WTC11 (cell line): Measurements from ENCODE around the gene ZNF326. TPM values are rescaled to one million over a fixed set of nuclear protein-coding genes. Genes with fewer than 3 reads are reported as not detected.

Experiments used
- ATAC-seq: fragments of 200-7000 bp; cut with Tn5 transposase; 2 replicates; pipeline ENCODE4 v1.10.0; 2021; ENCODE audit warnings: mild to moderate bottlenecking, moderate library complexity
- CTCF ChIA-PET: fragments of 300-600 bp; sonication (Branson Sonifier 250); formaldehyde crosslinking; loops from one replicate; lab custom pipeline; 2021; ENCODE audit warnings: antibody characterized with exemption; lab: Charles Lee
- POLR2A ChIA-PET: fragments of 350-600 bp; sonication (Branson Sonifier 250); formaldehyde crosslinking; loops from one replicate; lab custom pipeline; 2021; ENCODE audit warnings: antibody characterized with exemption; lab: Charles Lee
- DNase-seq: peaks from one replicate; pipeline ENCODE4 v3.0.0; 2021; ENCODE audit warnings: low spot score
- H3K27ac Mint-ChIP-seq: 2 replicates; pipeline ENCODE4 v1.8.0; 2021; ENCODE audit warnings: mixed read lengths
- H3K27me3 Mint-ChIP-seq: 2 replicates; pipeline ENCODE4 v1.8.0; 2021; ENCODE audit warnings: low read depth, mild to moderate bottlenecking, moderate library complexity, mixed read lengths
- H3K36me3 Mint-ChIP-seq: 2 replicates; pipeline ENCODE4 v1.8.0; 2021; ENCODE audit warnings: mixed read lengths
- H3K4me1 Mint-ChIP-seq: 2 replicates; pipeline ENCODE4 v1.8.0; 2022; ENCODE audit warnings: mixed read lengths
- H3K4me3 Mint-ChIP-seq: 2 replicates; pipeline ENCODE4 v1.8.0; 2021; ENCODE audit warnings: mild to moderate bottlenecking, moderate library complexity, mixed read lengths
- H3K9me3 Mint-ChIP-seq: 2 replicates; pipeline ENCODE4 v1.8.0; 2021; ENCODE audit warnings: mixed read lengths
- AR ChIP-seq: fragments of 250-450 bp; sonication (Bioruptor Pico); IDR thresholded peaks from 2 replicates; pipeline ENCODE4 v1.9.0; 2021; ENCODE audit warnings: mild to moderate bottlenecking
- ATF3 ChIP-seq: sonication (generic); formaldehyde crosslinking; conservative IDR thresholded peaks from 2 replicates; pipeline ENCODE4 v1.8.1; 2022; ENCODE audit warnings: mild to moderate bottlenecking, missing genetic modification reagents
- FOXP1 ChIP-seq: sonication (generic); formaldehyde crosslinking; IDR thresholded peaks from 2 replicates; pipeline ENCODE4 v1.8.0; 2022; ENCODE audit warnings: missing genetic modification reagents, mild to moderate bottlenecking, moderate library complexity, borderline replicate concordance
- GABPB1 ChIP-seq: sonication (generic); formaldehyde crosslinking; IDR thresholded peaks from 2 replicates; pipeline ENCODE4 v1.8.1; 2023; ENCODE audit warnings: mild to moderate bottlenecking, missing genetic modification reagents
- JAZF1 ChIP-seq: fragments of 250-450 bp; sonication (Bioruptor Pico); IDR thresholded peaks from 2 replicates; pipeline ENCODE4 v1.9.0; 2021; ENCODE audit warnings: moderate library complexity, mild to moderate bottlenecking, inconsistent platforms
- NFATC4 ChIP-seq: fragments of 250-450 bp; sonication (Bioruptor Pico); IDR thresholded peaks from 2 replicates; pipeline ENCODE4 v1.9.0; 2021; ENCODE audit warnings: mild to moderate bottlenecking
- NFYB ChIP-seq: sonication (generic); formaldehyde crosslinking; conservative IDR thresholded peaks from 2 replicates; pipeline ENCODE4 v1.8.0; 2022; ENCODE audit warnings: low read depth, missing genetic modification reagents
- NR3C1 ChIP-seq: sonication (generic); formaldehyde crosslinking; conservative IDR thresholded peaks from 2 replicates; pipeline ENCODE4 v1.8.1; 2023; ENCODE audit warnings: low read depth, mild to moderate bottlenecking, missing genetic modification reagents
- PRDM15 ChIP-seq: sonication (generic); formaldehyde crosslinking; IDR thresholded peaks from 2 replicates; pipeline ENCODE4 v1.8.0; 2022; ENCODE audit warnings: missing genetic modification reagents
- TCF7 ChIP-seq: sonication (generic); formaldehyde crosslinking; IDR thresholded peaks from 2 replicates; pipeline ENCODE4 v1.8.0; 2022; ENCODE audit warnings: mild to moderate bottlenecking, low read depth, missing genetic modification reagents, moderate library complexity
- TP53 ChIP-seq: sonication (generic); formaldehyde crosslinking; IDR thresholded peaks from 2 replicates; pipeline ENCODE4 v1.8.1; 2023; ENCODE audit warnings: mild to moderate bottlenecking, missing genetic modification reagents
- ZBTB21 ChIP-seq: sonication (generic); formaldehyde crosslinking; IDR thresholded peaks from 2 replicates; pipeline ENCODE4 v1.8.1; 2023; ENCODE audit warnings: mild to moderate bottlenecking, missing genetic modification reagents, borderline replicate concordance
- ZNF263 ChIP-seq: sonication (generic); formaldehyde crosslinking; IDR thresholded peaks from 2 replicates; pipeline ENCODE4 v1.8.1; 2022; ENCODE audit warnings: low read depth, mild to moderate bottlenecking, moderate library complexity, missing genetic modification reagents
- ZNF281 ChIP-seq: sonication (generic); formaldehyde crosslinking; IDR thresholded peaks from 2 replicates; pipeline ENCODE4 v1.8.0; 2023; ENCODE audit warnings: mild to moderate bottlenecking, missing genetic modification reagents
- ZNF396 ChIP-seq: fragments of 250-450 bp; sonication (Bioruptor Pico); IDR thresholded peaks from 2 replicates; pipeline ENCODE4 v1.8.0; 2021; ENCODE audit warnings: mild to moderate bottlenecking, moderate library complexity, borderline replicate concordance
- ZNF423 ChIP-seq: fragments of 250-450 bp; sonication (Bioruptor Pico); IDR thresholded peaks from 2 replicates; pipeline ENCODE4 v2.1.2; 2022; ENCODE audit warnings: mild to moderate bottlenecking, moderate library complexity
- ZNF532 ChIP-seq: fragments of 250-450 bp; sonication (Bioruptor Pico); IDR thresholded peaks from 2 replicates; pipeline ENCODE4 v1.9.0; 2021; ENCODE audit warnings: mild to moderate bottlenecking, borderline replicate concordance
- total RNA-seq: library from RNA; stranded (reverse); gene quantifications from 3 replicates; pipeline ENCODE4 v1.2.3, GENCODE V29; 2021
- TF ChIP-seq, protein P1 (sequence below): sonication (generic); formaldehyde crosslinking; IDR thresholded peaks from 2 replicates; pipeline ENCODE4 v1.8.1; 2022; ENCODE audit warnings: mild to moderate bottlenecking, moderate library complexity, missing genetic modification reagents
- TF ChIP-seq, protein P2 (sequence below): sonication (generic); formaldehyde crosslinking; IDR thresholded peaks from 2 replicates; pipeline ENCODE4 v1.8.0; 2023; ENCODE audit warnings: missing genetic modification reagents

ZNF326 gene
- total RNA-seq, 1 experiment from 2014 or later, result 32.7 TPM

DNA sequence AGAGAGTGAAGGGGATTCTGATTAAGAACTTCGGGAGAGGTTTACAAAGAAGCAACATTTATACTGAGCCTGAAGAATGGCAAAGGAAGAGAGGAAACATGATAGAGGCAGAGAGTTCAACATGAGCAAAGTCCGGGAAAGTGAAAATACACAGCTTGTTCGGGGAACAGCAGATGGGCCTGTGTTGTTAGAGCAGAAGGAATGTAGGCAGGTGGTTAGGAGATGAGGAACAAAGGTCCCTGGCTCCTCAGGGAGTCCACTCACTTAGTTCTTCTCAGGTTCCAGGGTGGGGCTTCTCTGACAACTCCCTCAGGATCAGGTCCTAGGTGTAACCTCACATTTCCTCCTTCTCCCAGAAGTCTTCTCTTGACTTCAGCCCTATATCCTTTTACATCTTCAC, 5.1 kb upstream of the ZNF326 start (continued):
- TF ChIP-seq ZNF281 (CRISPR knock-in tag) (no peak), GABPB1 (CRISPR knock-in tag) (no peak), ZNF423 (no peak), AR (CRISPR knock-in tag) (no peak), NR3C1 (CRISPR knock-in tag) (no peak), TCF7 (no peak), JAZF1 (CRISPR knock-in tag) (no peak)
- TF ChIP-seq, protein P1, sequence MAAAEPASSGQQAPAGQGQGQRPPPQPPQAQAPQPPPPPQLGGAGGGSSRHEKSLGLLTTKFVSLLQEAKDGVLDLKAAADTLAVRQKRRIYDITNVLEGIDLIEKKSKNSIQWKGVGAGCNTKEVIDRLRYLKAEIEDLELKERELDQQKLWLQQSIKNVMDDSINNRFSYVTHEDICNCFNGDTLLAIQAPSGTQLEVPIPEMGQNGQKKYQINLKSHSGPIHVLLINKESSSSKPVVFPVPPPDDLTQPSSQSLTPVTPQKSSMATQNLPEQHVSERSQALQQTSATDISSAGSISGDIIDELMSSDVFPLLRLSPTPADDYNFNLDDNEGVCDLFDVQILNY (CRISPR knock-in tag), result no peak
- TF ChIP-seq, all 79 proteins: peak for 0

DNA sequence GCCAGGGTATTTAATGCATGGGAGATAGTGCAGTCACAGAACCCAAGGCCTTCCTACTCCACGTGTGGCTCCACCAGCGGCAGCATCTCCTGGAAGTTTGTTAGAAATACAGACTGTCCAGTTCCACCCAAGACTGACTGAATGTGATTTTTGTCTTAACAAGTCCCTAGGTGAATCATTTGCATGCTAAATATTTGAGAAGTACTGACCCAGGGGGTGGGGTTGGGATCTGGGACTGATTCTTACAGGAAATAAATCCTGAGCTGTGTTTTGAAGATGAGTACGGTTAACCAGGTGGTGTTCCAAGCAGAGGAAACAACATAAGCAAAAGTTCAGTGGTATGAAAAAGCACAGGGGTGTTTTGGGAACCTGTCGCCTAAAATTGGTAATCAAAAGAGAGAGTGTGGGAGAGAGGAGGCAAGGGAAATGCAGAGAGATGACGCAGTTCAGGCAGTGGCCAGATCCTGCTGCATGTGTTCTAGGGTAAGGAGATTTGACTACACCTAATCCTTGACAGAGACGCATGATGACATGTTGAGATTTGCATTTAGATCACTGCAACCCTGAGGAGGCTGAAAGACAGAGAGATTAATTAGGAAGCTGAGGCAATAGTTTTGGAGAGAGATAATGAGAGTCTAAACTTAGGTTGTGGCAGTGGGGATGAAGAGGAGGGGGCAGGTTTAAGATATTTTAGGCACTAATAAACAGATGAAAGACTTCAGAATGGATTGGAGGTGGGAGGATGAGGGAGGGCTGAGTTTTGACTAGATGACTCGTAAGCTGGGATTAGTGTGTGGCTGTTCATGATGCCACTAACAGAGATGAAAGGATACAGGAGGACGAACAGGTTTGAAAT, 3.7 kb upstream of the ZNF326 start:
- DNase-seq, result no peak
- H3K27ac Mint-ChIP-seq, result no peak overlapping the region
- POLR2A ChIA-PET, result interaction anchor here (1.0 kb wide), 1 partner anchor 170 kb away, joined by 3 read pairs; the partner anchor contains the start of gene LRRC8D
- CTCF ChIA-PET, result interaction anchor here (2.5 kb wide), 1 partner anchor 148 kb away, joined by 9 read pairs; no protein-coding TSS in a partner anchor
- no peaks in the 10 kb centered on the region for H3K9me3 Mint-ChIP-seq
- no peak overlapping the region for H3K4me3 Mint-ChIP-seq
- H3K36me3 Mint-ChIP-seq, result 0 out of 2 replicates have a peak, but pooled peaks cover 4% of the 10 kb centered on the region
- H3K4me1 Mint-ChIP-seq, result peaks cover 31% of the 10 kb centered on the region
- ATAC-seq, result no peak
- H3K27me3 Mint-ChIP-seq, result no peaks in the 10 kb centered on the region
- TF ChIP-seq ZNF396, result no peak
- no peak for TF ChIP-seq ZNF532
- TF ChIP-seq, protein P2, sequence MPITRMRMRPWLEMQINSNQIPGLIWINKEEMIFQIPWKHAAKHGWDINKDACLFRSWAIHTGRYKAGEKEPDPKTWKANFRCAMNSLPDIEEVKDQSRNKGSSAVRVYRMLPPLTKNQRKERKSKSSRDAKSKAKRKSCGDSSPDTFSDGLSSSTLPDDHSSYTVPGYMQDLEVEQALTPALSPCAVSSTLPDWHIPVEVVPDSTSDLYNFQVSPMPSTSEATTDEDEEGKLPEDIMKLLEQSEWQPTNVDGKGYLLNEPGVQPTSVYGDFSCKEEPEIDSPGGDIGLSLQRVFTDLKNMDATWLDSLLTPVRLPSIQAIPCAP (CRISPR knock-in tag), result no peak
- no peak for TF ChIP-seq ZBTB21 (CRISPR knock-in tag)
- TF ChIP-seq TP53 (CRISPR knock-in tag), result no peak
- TF ChIP-seq ATF3 (CRISPR knock-in tag), result no peak
- no peak for TF ChIP-seq FOXP1 (CRISPR knock-in tag)
- no peak for TF ChIP-seq PRDM15
- TF ChIP-seq NFYB, result no peak
- TF ChIP-seq ZNF263 (CRISPR knock-in tag), result no peak
- TF ChIP-seq NFATC4 (CRISPR knock-in tag), result no peak
